OCI-LY7 (cell line): ENCODE results near the gene FUT3. TPM values are rescaled to one million over a fixed set of nuclear protein-coding genes. Genes with fewer than 3 reads are reported as not detected.

ENCODE experiments used
- BruUV-seq: library from RNA; stranded (reverse); fragments of 400-500 nt; replicated peaks from 2 replicates; lab custom pipeline; 2021; lab: Mats Ljungman, UMichigan
- CTCF ChIA-PET: fragments of 300-600 bp; sonication (Branson Sonifier 250); formaldehyde crosslinking; loops from one replicate; lab custom pipeline; 2022; ENCODE audit warnings: antibody characterized with exemption; ENCODE audit not compliant: unreplicated experiment; lab: Charles Lee
- POLR2A ChIA-PET: fragments of 300-600 bp; sonication (Branson Sonifier 250); formaldehyde crosslinking; loops from one replicate; lab custom pipeline; 2022; ENCODE audit warnings: antibody characterized with exemption; lab: Charles Lee
- DNase-seq: peaks from one replicate; pipeline ENCODE4 v3.0.0-alpha.2; 2015; ENCODE audit warnings: low spot score
- H2AFZ ChIP-seq: fragments of 200-600 bp; sonication (generic), shearing (Covaris generic); 2 replicates; pipeline ENCODE4 v1.6.1; 2014; ENCODE audit warnings: mild to moderate bottlenecking, antibody characterized with exemption, low read length, moderate library complexity
- H3K27ac ChIP-seq: fragments of 200-600 bp; sonication (generic); 2 replicates; pipeline ENCODE4 v1.5.1; 2014; ENCODE audit warnings: mixed run types, low read depth, mild to moderate bottlenecking, moderate library complexity, low read length, inconsistent platforms; ENCODE audit not compliant: poor library complexity, severe bottlenecking
- H3K36me3 ChIP-seq: fragments of 200-600 bp; sonication (generic); 2 replicates; pipeline ENCODE4 v1.6.1; 2014; ENCODE audit warnings: mild to moderate bottlenecking, antibody characterized with exemption, low read length, moderate library complexity, mixed read lengths; ENCODE audit not compliant: insufficient read depth
- H3K4me1 ChIP-seq: fragments of 200-600 bp; sonication (generic); 2 replicates; pipeline ENCODE4 v1.5.1; 2014; ENCODE audit warnings: mild to moderate bottlenecking, low read length; ENCODE audit not compliant: insufficient read depth, poor library complexity, severe bottlenecking
- H3K4me2 ChIP-seq: fragments of 200-600 bp; sonication (generic); 2 replicates; pipeline ENCODE4 v1.6.1; 2014; ENCODE audit warnings: mild to moderate bottlenecking, low read length
- H3K4me3 ChIP-seq: fragments of 200-600 bp; sonication (generic); 2 replicates; pipeline ENCODE4 v1.5.1; 2014; ENCODE audit warnings: mild to moderate bottlenecking, low read depth, low read length; ENCODE audit not compliant: poor library complexity, severe bottlenecking
- H3K79me2 ChIP-seq: fragments of 200-600 bp; sonication (generic); 2 replicates; pipeline ENCODE4 v1.6.1; 2016; ENCODE audit warnings: low read depth, mild to moderate bottlenecking, low read length, moderate library complexity, mixed read lengths; ENCODE audit not compliant: insufficient read depth
- H3K9me2 ChIP-seq: fragments of 200-600 bp; sonication (generic); 2 replicates; pipeline ENCODE4 v1.6.1; 2016; ENCODE audit warnings: mild to moderate bottlenecking, low read length, mixed read lengths; ENCODE audit not compliant: insufficient read depth
- H3K9me3 ChIP-seq: fragments of 200-600 bp; sonication (generic); 2 replicates; pipeline ENCODE4 v1.6.1; 2014; ENCODE audit warnings: mild to moderate bottlenecking, mixed run types, low read length, mixed read lengths
- H4K20me1 ChIP-seq: fragments of 200-600 bp; sonication (generic); 2 replicates; pipeline ENCODE4 v1.6.1; 2014; ENCODE audit warnings: mild to moderate bottlenecking, antibody characterized with exemption, low read length, moderate library complexity, mixed read lengths; ENCODE audit not compliant: insufficient read depth
- CTCF ChIP-seq: fragments of 200-600 bp; sonication (generic); conservative IDR thresholded peaks from 2 replicates; pipeline ENCODE4 v1.5.1; 2014; ENCODE audit warnings: mild to moderate bottlenecking, antibody characterized with exemption, low read length, moderate library complexity, mixed read lengths
- EZH2phosphoT487 ChIP-seq: fragments of 200-600 bp; sonication (generic); IDR thresholded peaks from 2 replicates; pipeline ENCODE4 v1.6.1; 2018; ENCODE audit warnings: low read depth, borderline replicate concordance, mild to moderate bottlenecking, mixed run types, antibody characterized with exemption, low read length, moderate library complexity, mixed read lengths
- intact Hi-C: fragments of 100-400 bp; cut with micrococcal nuclease; formaldehyde crosslinking; loops from one replicate; pipeline ENCODE4 v1.10.0; 2022; ENCODE audit not compliant: unreplicated experiment
- total RNA-seq, 2 experiments: library from RNA; depleted of rRNA in 1 of 2; stranded (reverse); fragments of >200 nt in 1 of 2; shearing (Covaris generic) in 1 of 2; gene quantifications; 2 replicates each; pipeline ENCODE4 v1.2.3, GENCODE V29; 2014 to 2022

FUT3 gene
- total RNA-seq, 2 experiments from 2014 or later, result 0.47 TPM; not detected in 1

GRCh38 chr19:5839065-5840017 is 11.9 kb downstream of the FUT3 start, which contains the start of gene FUT6:
Gene FUT6 (minus strand): TSS chr19:5839702. CDS start chr19:5832567, 7,135 bp downstream.
- Histone ChIP-seq H3K4me3 (no peak within 1 kb of the TSS), H2AFZ (no peak within 1 kb of the TSS), H3K36me3 (no peaks in the 10 kb centered on the region), H3K79me2 (no peaks in the 10 kb centered on the region), H3K4me1 (peaks cover 14% of the 10 kb centered on the region), H4K20me1 (no peaks in the 10 kb centered on the region), H3K9me3 (no peaks in the 10 kb centered on the region), H3K4me2 (no peak within 1 kb of the TSS), H3K27ac (no peak within 1 kb of the TSS), H3K9me2 (no peaks in the 10 kb centered on the region)
- CTCF ChIA-PET, result interaction anchor here (0.5 kb wide), 1 partner anchor 689 kb away, joined by 6 read pairs; no protein-coding TSS in a partner anchor
- POLR2A ChIA-PET, result interaction anchor here (0.7 kb wide), 1 partner anchor 35 kb away, joined by 4 read pairs; no protein-coding TSS in a partner anchor
- intact Hi-C loops, result no loop called here
- no TSS peak for BruUV-seq
- TF ChIP-seq CTCF (no peak), EZH2phosphoT487 (no peak)
- DNase-seq, result no peak

GRCh38 chr19:5838353-5839064 is 12.7 kb downstream of the FUT3 start:
- no peaks in the 10 kb centered on the region for H3K9me3 ChIP-seq
- peak; percentile 21 for DNase-seq

More at GRCh38 chr19:5838353-5839064, 12.7 kb downstream of the FUT3 start:
- no TSS peak for BruUV-seq
- intact Hi-C loops, result no loop called here
- Histone ChIP-seq H3K27ac (no peak overlapping the region), H3K9me2 (no peaks in the 10 kb centered on the region), H3K36me3 (no peaks in the 10 kb centered on the region), H3K4me2 (no peak overlapping the region), H4K20me1 (no peaks in the 10 kb centered on the region), H3K79me2 (no peaks in the 10 kb centered on the region), H3K4me3 (no peak overlapping the region), H3K4me1 (peaks cover 14% of the 10 kb centered on the region), H2AFZ (no peak overlapping the region)
- no peak for TF ChIP-seq CTCF
- TF ChIP-seq EZH2phosphoT487, result no peak
- ChIA-PET POLR2A (no interaction called here), CTCF (no interaction called here)
